ENCODE data around the gene ZNF549.

GRCh38 chr19:57583521-57584416, 56.6 kb downstream of the ZNF549 start, which contains the start of gene ZIK1:
- TF ChIP-seq CTCF (IDR thresholded peaks at IDR 0.05; ENCODE audit: low read length), result no peak
- TF ChIP-seq EZH2 (IDR thresholded peaks at IDR 0.05; ENCODE audit: borderline replicate concordance, low read length), result no peak
